Kidney capillary endothelial cell (primary cell): ENCODE measurements around the gene NFKBIZ.
"Not testable (repeated sequence)": the region's sequence is repeated elsewhere in the genome, so short reads cannot be mapped to it uniquely, and the experiment has no call there.

Experiments
- DNase-seq: peaks from one replicate; pipeline ENCODE4 v3.0.0-alpha.2; 2018; ENCODE audit warnings: low spot score

NFKBIZ gene

GRCh38 chr3:101876142-101876541, 26.8 kb downstream of the NFKBIZ start:
- no peak for DNase-seq

- DNase-seq: no peak
These were observed 29.3 kb downstream of the NFKBIZ start for GRCh38 chr3:101878589-101878988.

DNA sequence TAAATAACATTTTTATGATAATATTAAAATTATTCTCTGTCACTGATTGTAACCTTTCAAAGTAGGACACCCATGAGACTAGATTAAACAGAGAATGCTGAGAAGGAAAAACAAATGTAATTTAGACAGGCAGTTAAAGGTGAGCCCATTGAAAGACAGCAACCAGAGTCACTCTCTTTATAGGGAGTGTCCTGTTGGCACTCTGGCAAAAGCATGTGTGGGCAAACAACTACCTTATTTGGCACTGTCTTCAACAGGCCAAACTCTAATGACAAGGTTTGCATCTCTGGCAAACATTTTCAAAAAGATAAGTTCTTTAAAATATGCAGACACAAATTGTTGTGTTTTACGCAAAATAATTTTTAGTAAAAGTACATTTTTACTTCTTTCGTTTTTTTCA, 29.8 kb downstream of the NFKBIZ start:
- DNase-seq: no peak

DNA sequence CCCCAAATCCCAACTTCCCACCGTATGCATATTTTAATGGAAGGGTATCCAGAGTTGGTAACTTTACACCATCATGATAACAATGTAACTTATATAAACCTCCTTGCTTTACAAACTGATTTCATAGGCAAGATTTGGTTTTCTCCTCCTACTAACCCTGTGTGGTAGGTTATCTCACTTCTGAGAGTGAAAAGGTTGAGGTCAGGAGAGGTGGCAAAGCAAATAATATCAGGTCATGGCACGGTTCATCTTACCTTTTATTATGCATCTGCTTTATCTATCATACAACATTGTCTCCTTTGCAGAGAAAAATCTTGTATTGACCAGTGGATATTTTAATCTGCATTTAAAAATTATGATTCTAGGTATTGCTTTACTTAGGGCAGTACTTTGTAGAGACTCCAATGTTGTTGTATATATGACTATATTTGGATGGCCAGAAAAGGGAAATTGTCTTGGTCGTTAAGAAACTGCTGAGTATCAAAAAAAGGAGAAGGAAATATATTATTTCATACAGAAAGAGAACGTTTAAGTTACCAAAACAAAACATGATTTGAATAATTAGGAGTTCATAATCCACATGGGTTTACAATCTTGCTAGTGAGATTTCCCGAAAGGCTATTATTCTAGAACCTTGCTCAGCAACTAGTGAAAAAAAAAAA, 30.4 kb downstream of the NFKBIZ start:
- DNase-seq: no peak

- no peak for DNase-seq
These were observed 35.5 kb downstream of the NFKBIZ start for GRCh38 chr3:101884776-101885175.

- not testable (repeated sequence) for DNase-seq
These were observed 36.3 kb downstream of the NFKBIZ start for GRCh38 chr3:101885584-101885983.

DNA sequence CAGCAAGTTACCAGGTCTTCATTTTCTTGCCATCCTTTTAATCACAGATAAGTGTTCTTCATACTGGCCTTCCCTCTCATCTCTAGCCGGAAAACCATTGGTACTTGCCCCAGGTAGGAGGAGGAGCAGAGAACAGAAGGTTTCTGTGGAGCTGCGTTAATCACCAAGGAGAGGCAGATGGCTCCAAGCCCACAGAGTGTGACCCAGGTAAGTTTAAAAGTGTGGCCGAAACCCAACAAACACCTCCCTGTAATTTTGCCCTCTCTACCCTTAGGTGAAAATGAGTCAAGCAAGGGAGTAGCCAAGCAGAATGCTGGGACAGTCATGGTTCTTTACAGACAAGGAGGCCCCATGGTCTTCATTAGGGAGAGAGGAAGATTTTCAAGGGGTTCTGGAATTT, 37.3 kb downstream of the NFKBIZ start:
- DNase-seq: no peak

DNA sequence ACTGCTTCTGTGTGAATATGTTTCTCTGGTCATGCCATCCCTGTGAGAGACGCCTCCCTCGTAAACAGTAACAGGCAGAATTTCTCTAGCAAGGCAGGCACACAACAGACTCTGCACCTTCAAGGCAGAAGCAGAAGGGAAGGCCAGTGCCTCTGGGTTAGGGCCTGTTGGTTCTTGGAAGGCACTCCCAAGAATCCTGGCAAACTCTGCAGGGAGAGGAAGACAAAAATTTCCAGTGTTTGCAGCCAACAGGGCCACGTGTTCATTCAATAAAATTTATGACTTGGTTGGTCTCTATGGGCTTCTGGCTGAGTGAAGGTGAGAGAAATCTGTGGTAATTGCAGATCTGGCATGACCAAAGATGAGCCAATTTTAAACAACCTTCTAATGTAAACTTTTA, 39.3 kb downstream of the NFKBIZ start:
- no peak for DNase-seq

DNA sequence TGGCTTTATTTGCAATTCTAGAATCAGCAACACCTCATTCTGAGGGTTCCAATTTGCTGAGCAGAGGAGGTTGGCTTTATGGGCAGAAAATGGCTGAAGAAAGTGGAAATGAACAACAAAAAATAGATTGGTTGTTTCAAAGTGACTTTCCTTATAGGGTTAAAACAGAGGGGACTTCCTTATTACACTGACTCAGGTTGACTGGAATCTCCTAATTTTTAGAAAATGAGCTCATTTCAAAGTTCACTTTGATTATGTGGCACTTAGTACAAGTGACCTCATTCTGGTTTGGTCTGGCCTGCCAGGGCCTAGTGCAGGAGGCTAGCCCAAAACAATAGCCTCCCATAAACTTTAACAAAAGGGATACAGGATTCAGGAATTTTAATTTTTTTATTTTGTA, 41.4 kb downstream of the NFKBIZ start:
- DNase-seq: peak; percentile 72

DNA sequence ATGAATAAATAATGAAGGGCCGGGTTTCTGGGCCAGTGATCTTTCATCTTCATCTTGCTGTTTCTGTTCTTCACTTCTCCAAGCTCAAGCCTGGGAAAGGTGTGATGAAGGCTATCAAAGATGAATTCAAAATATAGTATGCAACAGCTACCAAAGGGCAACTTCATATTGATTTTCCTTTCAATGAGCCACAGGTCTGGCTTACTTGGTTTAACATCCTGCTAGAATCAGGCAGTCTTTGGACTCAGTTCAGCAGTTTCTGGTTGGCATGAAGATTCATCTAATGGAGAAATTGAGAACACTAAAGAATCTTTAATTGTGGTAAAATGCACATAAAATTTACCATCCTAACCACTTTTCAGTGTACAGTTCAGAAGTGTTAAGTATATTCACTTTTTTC, 43.3 kb downstream of the NFKBIZ start:
- DNase-seq: no peak

DNA sequence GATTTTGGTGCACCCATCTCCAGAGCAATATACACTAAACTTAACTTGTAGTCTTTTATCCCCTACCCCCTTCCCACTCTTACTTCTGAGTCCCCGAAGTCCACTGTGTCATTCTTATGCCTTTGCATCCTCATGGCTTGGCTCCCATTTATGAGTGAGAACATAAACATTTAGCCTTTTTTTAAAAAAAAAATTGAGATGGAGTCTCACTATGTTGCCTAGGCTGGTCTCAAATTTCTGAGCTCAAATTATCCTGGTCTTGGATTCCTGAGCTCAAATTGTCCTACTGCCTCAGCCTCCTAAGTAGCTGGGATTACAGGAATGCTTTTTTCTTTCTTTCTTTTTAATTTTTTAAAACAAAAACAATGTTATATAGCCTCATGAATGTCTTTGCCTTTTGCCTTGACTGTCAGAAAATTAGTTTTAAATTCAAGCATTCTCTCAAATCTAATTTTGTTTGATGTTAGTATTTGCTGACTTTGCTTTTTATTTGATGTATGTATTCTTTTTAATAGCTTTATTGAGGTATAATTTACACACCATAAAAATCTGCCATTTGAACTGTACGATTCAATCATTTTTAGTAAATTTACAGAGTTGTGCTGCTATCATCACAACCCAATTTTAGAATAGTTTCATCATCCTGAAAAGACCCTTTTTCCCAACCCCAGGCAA, 46.9 kb downstream of the NFKBIZ start:
- no peak for DNase-seq

GRCh38 chr3:101897013-101897412, 47.7 kb downstream of the NFKBIZ start:
- DNase-seq: no peak

DNA sequence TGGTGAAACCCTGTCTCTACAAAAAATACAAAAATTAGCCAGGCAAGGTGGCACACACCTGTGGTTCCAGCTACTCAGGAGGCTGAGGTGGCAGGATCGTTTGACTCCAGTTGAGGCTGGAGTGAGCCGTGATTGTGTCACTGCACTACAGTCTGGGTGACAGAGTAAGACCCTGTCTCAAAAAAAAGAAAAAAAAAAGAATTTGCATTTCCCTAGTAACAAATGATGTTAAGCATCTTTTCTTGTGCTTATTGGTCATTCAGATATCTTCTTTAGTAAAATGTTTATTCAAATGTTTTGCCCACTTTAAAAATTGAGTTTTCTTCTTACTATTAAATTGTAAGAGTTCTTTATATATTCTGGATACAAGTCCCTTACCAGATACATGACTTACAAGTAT, 48.7 kb downstream of the NFKBIZ start:
- no peak for DNase-seq

GRCh38 chr3:101898752-101899169, 49.4 kb downstream of the NFKBIZ start:
- no peak for DNase-seq

GRCh38 chr3:101900316-101900715, 51.0 kb downstream of the NFKBIZ start:
- DNase-seq: no peak

DNA sequence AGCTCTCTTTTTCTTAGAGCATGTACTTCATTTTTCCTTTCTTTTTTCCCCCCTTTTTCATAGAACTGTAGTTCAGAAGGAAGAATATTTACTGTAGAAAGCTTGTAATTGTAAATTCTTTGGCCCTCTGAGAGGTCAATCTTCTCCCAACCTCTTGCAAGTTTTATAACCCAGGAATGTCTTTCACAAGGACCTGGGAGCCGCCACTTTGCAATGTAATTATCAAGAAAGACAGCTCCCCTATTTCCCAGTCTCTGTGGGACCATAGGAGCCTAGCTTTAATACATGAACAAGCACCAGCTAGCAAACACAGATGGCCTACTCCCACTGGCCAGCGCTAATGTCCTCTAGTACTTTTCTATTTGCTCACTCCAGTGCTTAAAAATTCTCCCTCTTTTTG, 51.4 kb downstream of the NFKBIZ start:
- DNase-seq: no peak

GRCh38 chr3:101902041-101902440, 52.7 kb downstream of the NFKBIZ start:
- peak; percentile 79 for DNase-seq

DNA sequence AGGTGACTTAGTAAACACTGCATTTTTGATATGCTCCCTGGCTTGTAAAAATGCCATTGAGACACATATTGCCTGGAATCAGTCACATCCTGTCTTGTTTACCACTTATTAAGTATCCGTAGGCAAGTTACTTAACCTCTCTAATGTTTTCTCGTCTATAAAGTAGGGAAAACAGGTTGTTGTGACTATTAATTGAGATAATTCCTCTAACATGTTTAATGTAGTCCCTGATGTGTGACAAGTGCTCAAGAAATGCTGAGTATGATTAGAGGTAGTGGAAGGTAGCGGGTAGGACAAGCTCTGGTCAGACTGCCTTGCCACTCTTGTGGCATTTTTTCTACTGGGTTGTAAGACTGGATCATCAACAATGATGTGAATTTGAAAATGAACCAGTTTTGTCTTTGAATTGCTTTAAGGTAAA, 54.1 kb downstream of the NFKBIZ start:
- DNase-seq: peak; percentile 44

- not testable (repeated sequence) for DNase-seq
These were observed 56.3 kb downstream of the NFKBIZ start for GRCh38 chr3:101905573-101905972.
